ENCODE results near the gene DRAXIN.

DNA sequence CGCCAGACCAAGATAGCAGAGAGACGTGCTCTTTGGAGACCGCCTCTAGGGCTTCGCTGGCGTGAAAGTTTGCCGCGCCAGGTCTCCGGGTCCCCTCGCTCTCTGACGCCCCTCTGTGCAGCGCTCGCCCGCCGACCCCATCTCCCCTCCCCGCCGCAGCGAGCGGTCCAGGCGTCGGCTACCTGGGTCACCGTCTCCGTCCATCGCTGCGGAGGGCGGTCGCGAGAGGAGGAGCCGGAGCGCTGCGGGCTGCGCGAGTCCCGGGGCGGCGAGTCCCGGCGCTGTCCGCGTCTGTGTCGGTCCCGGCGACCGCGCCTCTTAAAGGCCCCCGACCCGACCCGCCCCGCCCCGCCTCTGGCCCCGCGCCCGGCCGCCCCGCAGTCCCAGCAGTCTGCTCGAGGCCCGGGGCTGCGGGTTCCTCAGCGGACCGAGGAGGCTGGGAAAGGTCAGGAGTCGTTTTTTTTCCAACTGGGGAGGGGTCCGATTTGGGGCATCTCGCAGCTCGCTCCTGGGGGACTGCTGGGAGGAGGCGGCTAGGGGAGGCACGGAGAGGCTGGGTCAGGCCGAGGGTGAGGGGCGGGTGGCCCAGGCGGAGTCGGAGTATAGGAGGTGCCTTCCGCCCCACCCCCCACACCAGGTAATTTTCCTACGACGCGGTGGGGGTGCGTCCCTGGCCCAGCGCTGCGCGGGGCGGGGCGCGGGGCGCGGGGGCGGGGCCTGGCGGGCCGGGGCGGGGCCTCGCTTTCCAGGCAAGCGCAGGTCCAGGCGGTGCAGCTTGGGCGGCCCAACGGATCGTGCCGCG is 37.2 kb upstream of the DRAXIN start, which contains the start of the genes FBXO2 and FBXO44:
- TF ChIP-seq, protein P1, sequence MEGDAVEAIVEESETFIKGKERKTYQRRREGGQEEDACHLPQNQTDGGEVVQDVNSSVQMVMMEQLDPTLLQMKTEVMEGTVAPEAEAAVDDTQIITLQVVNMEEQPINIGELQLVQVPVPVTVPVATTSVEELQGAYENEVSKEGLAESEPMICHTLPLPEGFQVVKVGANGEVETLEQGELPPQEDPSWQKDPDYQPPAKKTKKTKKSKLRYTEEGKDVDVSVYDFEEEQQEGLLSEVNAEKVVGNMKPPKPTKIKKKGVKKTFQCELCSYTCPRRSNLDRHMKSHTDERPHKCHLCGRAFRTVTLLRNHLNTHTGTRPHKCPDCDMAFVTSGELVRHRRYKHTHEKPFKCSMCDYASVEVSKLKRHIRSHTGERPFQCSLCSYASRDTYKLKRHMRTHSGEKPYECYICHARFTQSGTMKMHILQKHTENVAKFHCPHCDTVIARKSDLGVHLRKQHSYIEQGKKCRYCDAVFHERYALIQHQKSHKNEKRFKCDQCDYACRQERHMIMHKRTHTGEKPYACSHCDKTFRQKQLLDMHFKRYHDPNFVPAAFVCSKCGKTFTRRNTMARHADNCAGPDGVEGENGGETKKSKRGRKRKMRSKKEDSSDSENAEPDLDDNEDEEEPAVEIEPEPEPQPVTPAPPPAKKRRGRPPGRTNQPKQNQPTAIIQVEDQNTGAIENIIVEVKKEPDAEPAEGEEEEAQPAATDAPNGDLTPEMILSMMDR (IDR thresholded peaks at IDR 0.05), result no peak
- peak in 1 of 2 donors; percentile 13 for TF ChIP-seq POLR2A (IDR thresholded peaks at IDR 0.05)
- TF ChIP-seq POLR2AphosphoS5 (IDR thresholded peaks at IDR 0.05), result no peak
